GM10266 (cell line): Measurements from ENCODE around the gene IQCH.

Source experiments
- DNase-seq: peaks from one replicate; pipeline ENCODE4 v3.0.0; 2012; ENCODE audit errors: extremely low spot score
- TF ChIP-seq, protein P1 (sequence below): IDR thresholded peaks from 2 replicates; pipeline ENCODE4 v1.5.1; 2012; ENCODE audit warnings: mild to moderate bottlenecking, low read depth; ENCODE audit not compliant: control insufficient read depth, insufficient read depth; ENCODE audit errors: missing control alignments

The IQCH gene

DNA sequence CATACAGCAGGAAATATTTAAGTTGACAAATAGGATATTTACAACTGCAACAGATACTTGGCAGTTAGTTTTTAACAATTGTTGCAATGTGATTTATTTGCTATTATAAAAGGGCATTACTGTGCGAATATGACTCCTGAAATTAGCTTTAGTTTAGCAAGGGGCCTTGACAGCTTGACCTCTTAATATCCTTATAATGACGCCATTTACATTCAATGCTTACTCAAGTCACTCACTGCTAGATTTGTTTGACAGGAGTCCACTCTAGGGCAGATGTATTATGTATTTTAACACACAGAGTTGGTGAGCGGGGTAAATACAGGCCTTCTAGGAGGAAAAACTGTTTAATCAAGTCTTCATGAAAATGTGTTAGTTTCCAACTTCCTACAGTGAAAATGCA, 208.3 kb downstream of the IQCH start:
- DNase-seq: no peak
- TF ChIP-seq, protein P1, sequence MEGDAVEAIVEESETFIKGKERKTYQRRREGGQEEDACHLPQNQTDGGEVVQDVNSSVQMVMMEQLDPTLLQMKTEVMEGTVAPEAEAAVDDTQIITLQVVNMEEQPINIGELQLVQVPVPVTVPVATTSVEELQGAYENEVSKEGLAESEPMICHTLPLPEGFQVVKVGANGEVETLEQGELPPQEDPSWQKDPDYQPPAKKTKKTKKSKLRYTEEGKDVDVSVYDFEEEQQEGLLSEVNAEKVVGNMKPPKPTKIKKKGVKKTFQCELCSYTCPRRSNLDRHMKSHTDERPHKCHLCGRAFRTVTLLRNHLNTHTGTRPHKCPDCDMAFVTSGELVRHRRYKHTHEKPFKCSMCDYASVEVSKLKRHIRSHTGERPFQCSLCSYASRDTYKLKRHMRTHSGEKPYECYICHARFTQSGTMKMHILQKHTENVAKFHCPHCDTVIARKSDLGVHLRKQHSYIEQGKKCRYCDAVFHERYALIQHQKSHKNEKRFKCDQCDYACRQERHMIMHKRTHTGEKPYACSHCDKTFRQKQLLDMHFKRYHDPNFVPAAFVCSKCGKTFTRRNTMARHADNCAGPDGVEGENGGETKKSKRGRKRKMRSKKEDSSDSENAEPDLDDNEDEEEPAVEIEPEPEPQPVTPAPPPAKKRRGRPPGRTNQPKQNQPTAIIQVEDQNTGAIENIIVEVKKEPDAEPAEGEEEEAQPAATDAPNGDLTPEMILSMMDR: no peak

DNA sequence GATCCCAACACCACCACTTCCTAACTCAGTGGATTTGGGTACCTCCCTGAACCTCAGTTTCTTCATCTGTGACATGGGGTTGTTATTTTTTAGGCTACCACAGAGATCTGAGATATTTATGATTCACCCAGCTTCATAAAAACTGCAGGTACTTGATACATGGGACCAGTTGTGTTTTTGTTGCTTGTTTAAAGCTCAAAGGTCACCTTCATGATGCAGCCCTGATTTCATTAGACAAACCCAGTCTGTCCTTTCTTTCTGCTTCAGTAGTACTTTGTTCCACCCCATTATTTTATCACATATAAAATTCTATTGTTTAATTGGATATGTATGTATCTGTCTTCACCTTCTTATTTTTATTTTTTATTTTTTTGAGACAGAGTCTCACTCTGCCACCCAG, 208.9 kb downstream of the IQCH start:
- no peak for DNase-seq
- TF ChIP-seq, protein P1: no peak

DNA sequence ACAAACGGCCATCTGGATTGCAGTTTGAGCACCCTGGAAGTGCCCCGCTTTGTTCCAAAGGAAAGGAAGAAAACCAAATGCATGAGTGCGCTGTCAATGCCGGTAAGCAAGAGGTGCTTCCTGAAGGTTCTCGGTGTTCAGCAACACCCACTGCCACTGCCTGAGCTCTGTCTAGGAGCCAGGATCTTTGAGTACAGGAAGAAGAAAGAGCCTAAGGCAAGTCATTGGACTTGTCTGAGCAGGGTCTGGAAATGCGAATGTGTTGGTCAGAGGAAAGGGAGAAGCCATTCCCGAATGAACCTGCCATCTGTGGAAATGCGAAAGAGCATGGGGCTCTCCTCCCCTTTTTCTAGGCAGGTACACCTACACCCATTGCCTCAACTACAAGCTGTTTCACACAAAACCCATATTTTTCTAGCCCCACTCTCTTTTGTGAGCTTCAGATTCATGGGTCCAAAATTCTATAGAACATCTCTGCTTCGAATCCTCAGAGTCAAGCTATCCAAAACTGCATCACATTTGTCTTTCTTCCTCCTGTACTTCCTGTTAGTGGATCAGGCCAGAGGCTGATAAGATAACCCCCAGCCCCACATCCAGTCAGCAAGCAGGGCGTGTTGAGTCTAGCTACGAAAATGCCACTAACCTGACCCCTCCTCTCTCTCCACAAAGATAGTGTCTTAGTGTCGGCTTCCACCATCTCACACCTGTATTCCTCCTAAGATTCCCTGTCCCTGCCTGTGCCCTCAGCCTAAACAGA, 210.8 kb downstream of the IQCH start:
- DNase-seq: no peak
- TF ChIP-seq, protein P1: no peak

DNA sequence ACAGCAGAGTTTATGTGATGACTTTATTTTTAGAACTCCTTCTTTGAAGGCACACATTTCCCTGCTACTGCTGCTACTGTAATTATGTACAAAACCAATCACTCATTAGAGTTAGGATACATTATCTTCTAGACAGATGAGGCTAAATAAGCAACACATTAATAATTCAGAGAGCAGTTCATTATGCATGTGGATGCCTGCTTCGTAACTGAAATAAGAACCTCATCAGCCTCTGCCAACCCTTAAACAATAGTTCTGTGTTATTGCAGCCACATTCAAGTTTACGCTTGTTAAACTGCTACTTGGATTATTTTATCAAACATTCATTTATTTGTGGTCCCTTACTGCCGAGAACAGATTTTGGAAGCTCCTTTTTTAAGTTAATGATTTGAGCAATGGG, 213.8 kb downstream of the IQCH start:
- no peak for DNase-seq
- TF ChIP-seq, protein P1: no peak

DNA sequence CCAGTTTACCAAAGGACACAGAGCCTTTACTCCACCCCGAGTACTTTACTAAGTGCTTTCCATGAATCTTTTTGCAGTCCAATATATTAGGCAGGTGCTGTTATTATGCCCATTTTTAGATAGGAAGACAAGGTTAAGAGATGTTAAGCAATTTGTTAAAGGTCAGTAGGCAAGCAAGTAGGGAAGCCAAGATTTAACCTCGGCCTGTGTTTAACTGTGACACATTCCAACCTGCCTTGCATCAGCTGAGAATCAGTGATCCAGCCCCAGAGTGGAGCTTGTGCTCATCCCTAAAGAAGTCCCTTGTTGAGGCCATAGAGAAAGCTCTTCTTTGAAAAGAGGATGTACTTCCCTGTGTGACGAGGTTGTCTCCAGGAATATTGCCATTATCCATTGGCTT, 215.1 kb downstream of the IQCH start:
- TF ChIP-seq, protein P1: no peak
- DNase-seq: no peak

DNA sequence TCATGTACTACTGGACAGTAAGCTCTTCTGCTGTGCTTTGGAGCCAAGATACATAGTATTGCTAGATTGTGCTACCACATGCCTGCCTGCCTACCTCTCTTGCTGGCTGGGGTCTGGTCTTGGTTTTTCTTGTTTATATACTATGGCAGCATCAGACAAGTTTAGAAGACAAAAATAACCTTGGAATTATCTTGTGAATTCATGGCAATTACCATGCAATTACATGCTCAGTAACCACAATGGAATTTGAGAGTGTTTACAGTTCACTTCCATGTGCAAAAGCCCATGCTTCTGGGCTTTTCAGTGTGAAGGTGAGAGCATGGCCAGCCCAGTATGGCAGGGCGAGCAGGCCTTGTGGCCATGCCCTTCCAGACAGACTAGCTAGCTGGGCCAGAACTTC, 218.4 kb downstream of the IQCH start:
- TF ChIP-seq, protein P1: no peak
- no peak for DNase-seq

DNA sequence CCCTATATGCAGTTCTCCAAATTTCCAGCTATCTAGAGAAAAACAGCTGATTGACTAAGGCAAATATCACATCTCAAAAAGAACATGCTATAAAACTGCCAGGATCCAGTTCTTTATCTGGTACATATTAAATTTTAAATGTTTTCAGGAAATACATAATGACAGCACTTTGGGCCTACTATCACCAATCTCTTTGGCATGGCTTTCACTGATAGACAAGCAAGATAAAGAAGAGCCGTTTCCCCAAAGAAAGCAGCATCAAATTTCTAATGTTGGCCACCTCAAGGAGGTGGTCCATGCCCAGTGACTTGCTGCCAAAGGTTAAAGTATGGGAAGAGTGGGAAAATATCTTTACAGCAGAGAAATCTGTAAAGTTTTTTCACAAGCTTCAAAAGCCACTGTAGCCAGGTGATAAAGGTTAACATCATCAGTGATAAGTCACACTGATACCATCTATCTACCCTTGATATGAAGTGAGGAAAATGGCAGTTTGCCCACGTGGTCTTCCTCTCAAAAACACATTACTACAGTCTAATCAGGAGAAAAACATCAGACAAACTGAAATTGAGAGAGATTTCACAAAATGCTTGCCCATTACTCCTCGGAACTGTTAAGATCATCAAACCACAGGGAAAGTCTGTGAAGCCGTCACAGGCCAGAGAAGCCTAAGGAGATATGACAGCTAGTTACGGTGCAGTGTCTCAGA, 220.0 kb downstream of the IQCH start:
- TF ChIP-seq, protein P1: no peak
- no peak for DNase-seq
